SU-DHL-6 (cell line): ENCODE measurements around the gene TDRKH.

Experiments used
- H2AFZ ChIP-seq: fragments of 200-600 bp; sonication (generic); 2 replicates; pipeline ENCODE4 v1.6.1; 2014; ENCODE audit warnings: low read depth, mild to moderate bottlenecking, moderate library complexity, mixed read lengths, antibody characterized with exemption, low read length; ENCODE audit not compliant: severe bottlenecking
- H3F3A ChIP-seq: fragments of 200-600 bp; shearing (Covaris generic); 2 replicates; pipeline ENCODE4 v1.6.0; 2016; ENCODE audit warnings: antibody characterized with exemption, mild to moderate bottlenecking; ENCODE audit not compliant: insufficient read depth
- H3K27ac ChIP-seq: fragments of 200-600 bp; sonication (generic); 2 replicates; pipeline ENCODE4 v1.5.1; 2016; ENCODE audit warnings: low read depth, mild to moderate bottlenecking, low read length, moderate library complexity, mixed read lengths
- H3K27me3 ChIP-seq: fragments of 200-600 bp; sonication (generic), shearing (Covaris generic); 2 replicates; pipeline ENCODE4 v1.6.0; 2014; ENCODE audit warnings: mild to moderate bottlenecking, low read length
- H3K36me3 ChIP-seq: fragments of 200-600 bp; sonication (generic); 2 replicates; pipeline ENCODE4 v1.6.1; 2014; ENCODE audit warnings: mild to moderate bottlenecking, low read length, mixed read lengths
- H3K4me2 ChIP-seq: fragments of 300-600, 200-600 bp; shearing (Covaris generic), sonication (generic); 2 replicates; pipeline ENCODE4 v1.6.0; 2014; ENCODE audit warnings: low read length, low read depth, mild to moderate bottlenecking; ENCODE audit not compliant: poor library complexity, severe bottlenecking
- H3K4me3 ChIP-seq: fragments of 200-600 bp; sonication (generic); 2 replicates; pipeline ENCODE4 v1.5.1; 2014; ENCODE audit warnings: antibody characterized with exemption, low read length, mild to moderate bottlenecking, mixed read lengths; ENCODE audit not compliant: insufficient read depth, poor library complexity, severe bottlenecking
- H3K79me2 ChIP-seq: fragments of 200-600 bp; sonication (generic); 2 replicates; pipeline ENCODE4 v1.6.1; 2014; ENCODE audit warnings: mild to moderate bottlenecking, low read length, moderate library complexity; ENCODE audit not compliant: insufficient read depth
- H3K9ac ChIP-seq: fragments of 200-600 bp; sonication (generic); 2 replicates; pipeline ENCODE4 v1.7.0; 2014; ENCODE audit warnings: mild to moderate bottlenecking, low read length
- H3K9me2 ChIP-seq: fragments of 200-600 bp; sonication (generic); replicated peaks from 2 replicates; pipeline ENCODE4 v1.6.1; 2014; ENCODE audit warnings: low read length; ENCODE audit not compliant: insufficient read depth
- H3K9me3 ChIP-seq: fragments of 200-600 bp; sonication (generic); 2 replicates; pipeline ENCODE4 v1.6.1; 2014; ENCODE audit warnings: low read length, mixed read lengths; ENCODE audit not compliant: insufficient read depth
- H4K20me1 ChIP-seq: fragments of 200-600 bp; sonication (generic); 2 replicates; pipeline ENCODE4 v1.6.1; 2014; ENCODE audit warnings: low read depth, mild to moderate bottlenecking, antibody characterized with exemption, low read length, moderate library complexity, mixed read lengths
- CTCF ChIP-seq: fragments of 200-600 bp; sonication (generic); IDR thresholded peaks from one replicate; pipeline ENCODE4 v1.5.1; 2017; ENCODE audit warnings: antibody characterized with exemption, mild to moderate bottlenecking, low read length, moderate library complexity; ENCODE audit not compliant: insufficient read depth, poor library complexity, severe bottlenecking
- EZH2phosphoT487 ChIP-seq: fragments of 200-600 bp; sonication (generic), shearing (Covaris generic); conservative IDR thresholded peaks from 2 replicates; pipeline ENCODE4 v1.6.1; 2018; ENCODE audit warnings: mild to moderate bottlenecking, antibody characterized with exemption, low read length, moderate library complexity, mixed read lengths

TDRKH gene

GRCh38 chr1:151728151-151729054 is 61.9 kb downstream of the TDRKH start:
- no peaks in the 10 kb centered on the region for H3K9me3 ChIP-seq
- H3F3A ChIP-seq, result no peaks in the 10 kb centered on the region
- H3K36me3 ChIP-seq, result no peaks in the 10 kb centered on the region
- H4K20me1 ChIP-seq, result no peaks in the 10 kb centered on the region
- no peaks in the 10 kb centered on the region for H3K9me2 ChIP-seq
- H3K9ac ChIP-seq, result no peak overlapping the region
- H3K27me3 ChIP-seq, result no peaks in the 10 kb centered on the region
- no peak overlapping the region for H2AFZ ChIP-seq
- TF ChIP-seq CTCF, result no peak
- TF ChIP-seq EZH2phosphoT487, result no peak
- H3K27ac ChIP-seq, result no peak overlapping the region
- no peak overlapping the region for H3K4me2 ChIP-seq
- no peak overlapping the region for H3K4me3 ChIP-seq
- no peaks in the 10 kb centered on the region for H3K79me2 ChIP-seq

- no peaks in the 10 kb centered on the region for H3F3A ChIP-seq
- H4K20me1 ChIP-seq, result no peaks in the 10 kb centered on the region
- H3K27me3 ChIP-seq, result no peaks in the 10 kb centered on the region
- no peak overlapping the region for H3K9ac ChIP-seq
- H3K4me3 ChIP-seq, result no peak overlapping the region
- no peaks in the 10 kb centered on the region for H3K9me2 ChIP-seq
- H3K27ac ChIP-seq, result no peak overlapping the region
- TF ChIP-seq CTCF, result no peak
- TF ChIP-seq EZH2phosphoT487, result no peak
- H3K4me2 ChIP-seq, result no peak overlapping the region
- H3K9me3 ChIP-seq, result no peaks in the 10 kb centered on the region
- no peaks in the 10 kb centered on the region for H3K79me2 ChIP-seq
- H3K36me3 ChIP-seq, result no peaks in the 10 kb centered on the region
- no peak overlapping the region for H2AFZ ChIP-seq
These were observed 66.5 kb downstream of the TDRKH start for GRCh38 chr1:151723726-151724370.
